ENCODE measurements around the gene TM9SF1. TPM values are rescaled to one million over a fixed set of nuclear protein-coding genes. Genes with fewer than 3 reads are reported as not detected.

TM9SF1 gene
- total and polyA plus RNA-seq, 9 of the 15 experiments (the other 6 are each of a cell fraction or from before 2014, with no cell fraction given), result 5.3 to 20.3 (median 11.8) TPM

- TF ChIP-seq KLF16 (IDR thresholded peaks at IDR 0.05) (no peak), HMGXB4 (CRISPR knock-in tag; IDR thresholded peaks at IDR 0.05) (no peak), MLX (CRISPR knock-in tag; conservative IDR thresholded peaks at IDR 0.05) (no peak), CREM (IDR thresholded peaks at IDR 0.05; ENCODE audit: low read depth) (peak; percentile 97), TBP (optimal IDR thresholded peaks at IDR 0.05; ENCODE audit: low read depth, low read length) (peak; percentile 59), SETDB1 (IDR thresholded peaks at IDR 0.05; ENCODE audit: low read length) (no peak), EHMT2 (IDR thresholded peaks at IDR 0.05) (no peak), SRSF1 (IDR thresholded peaks at IDR 0.05; ENCODE audit: low read depth, low read length) (no peak), SIN3A (IDR thresholded peaks at IDR 0.05; ENCODE audit: borderline replicate concordance in 2 of 2, control insufficient read depth in 1 of 2, low read depth in 2 of 2, low read length in 2 of 2) (peak in 1 of 2 experiments; percentile 69; a peak in 1 of 4 replicates), NCOA1 (IDR thresholded peaks at IDR 0.05; ENCODE audit: low read depth) (no peak), SRSF3 (IDR thresholded peaks at IDR 0.05; ENCODE audit: insufficient read depth, low read length) (no peak), TAF7 (tag; IDR thresholded peaks at IDR 0.05) (0 out of 2 replicates have a peak, but pooled peaks have one; percentile 35), POLR3A (IDR thresholded peaks at IDR 0.05; ENCODE audit: borderline replicate concordance, extremely low read depth, insufficient read depth, insufficient read length) (no peak), U2AF2 (optimal IDR thresholded peaks at IDR 0.05; ENCODE audit: low read depth, low read length) (no peak), FUS (optimal IDR thresholded peaks at IDR 0.05; ENCODE audit: low read depth, low read length) (no peak), JUNB (CRISPR knock-in tag; conservative IDR thresholded peaks at IDR 0.05) (no peak), GTF3C2 (IDR thresholded peaks at IDR 0.05; ENCODE audit: borderline replicate concordance, extremely low read depth, insufficient read length) (no peak), ZNF384 (IDR thresholded peaks at IDR 0.05; ENCODE audit: low read depth, low read length) (no peak), ZNF232 (CRISPR knock-in tag; IDR thresholded peaks at IDR 0.05) (no peak), RBBP5 (IDR thresholded peaks at IDR 0.05; ENCODE audit: borderline replicate concordance, insufficient read depth, low read length, poor library complexity, severe bottlenecking) (peak; percentile 49), ZNF449 (CRISPR knock-in tag; IDR thresholded peaks at IDR 0.05) (no peak)
These were observed 20.5 kb upstream of the TM9SF1 start, which contains the start of gene MDP1 (continued) for GRCh38 chr14:24215495-24216344.
